Sigmoid colon (tissue), 7 donors: Measurements from ENCODE around the gene ABCC1. TPM values are rescaled to one million over a fixed set of nuclear protein-coding genes. Genes with fewer than 3 reads are reported as not detected.

Experiments
- DNase-seq: peaks from one replicate; pipeline ENCODE4 v3.0.0-alpha.2; 2019
- H3K27ac ChIP-seq, 4 donors: fragments of 200-600 bp; sonication (generic); one replicate each; pipeline ENCODE4 v1.5.1; 2016 to 2019; ENCODE audit warnings: mild to moderate bottlenecking in 1 of 4
- H3K27me3 ChIP-seq, 3 donors: fragments of 200-600 bp; sonication (generic); one replicate each; pipeline ENCODE4 v1.5.1; 2019; ENCODE audit warnings: mild to moderate bottlenecking in 1 of 3
- H3K36me3 ChIP-seq, 4 donors: fragments of 200-600 bp; sonication (generic); one replicate each; pipeline ENCODE4 v1.5.1; 2016 to 2019
- H3K4me1 ChIP-seq, 4 donors: fragments of 200-600 bp; sonication (generic); one replicate each; pipeline ENCODE4 v1.5.1; 2017 to 2019
- H3K4me3 ChIP-seq, 4 donors: fragments of 200-600 bp; sonication (generic); one replicate each; pipeline ENCODE4 v1.5.1; 2017 to 2019; ENCODE audit warnings: mild to moderate bottlenecking in 2 of 4, moderate library complexity in 1 of 4
- H3K9me3 ChIP-seq, 4 donors: fragments of 200-600 bp in 3 of 4; sonication (generic) in 3 of 4; one replicate each; pipeline versions ENCODE4 v1.5.1 to v1.6.1; 2013 to 2019
- CTCF ChIP-seq, 4 experiments: fragments of 450-650 bp in 3 of 4; fragments of 200-600 bp in 1 of 4; IDR thresholded peaks; one replicate each; pipeline ENCODE4 v1.5.1; 2016 to 2019; ENCODE audit warnings: antibody characterized with exemption in 4 of 4, mild to moderate bottlenecking in 3 of 4, moderate library complexity in 2 of 4
- EP300 ChIP-seq, 4 donors: sonication (generic); formaldehyde crosslinking; IDR thresholded peaks; one replicate each; pipeline ENCODE4 v1.6.1; 2017; ENCODE audit warnings: antibody characterized with exemption in 4 of 4
- POLR2A ChIP-seq, 2 donors: fragments of 450-650 bp; IDR thresholded peaks; one replicate each; pipeline ENCODE4 v1.6.1; 2016; ENCODE audit warnings: antibody characterized with exemption in 2 of 2, mild to moderate bottlenecking in 2 of 2, moderate library complexity in 2 of 2
- POLR2AphosphoS5 ChIP-seq, 4 donors: sonication (generic); formaldehyde crosslinking; IDR thresholded peaks; one replicate each; pipeline ENCODE4 v1.6.1; 2017; ENCODE audit warnings: antibody characterized with exemption in 4 of 4
- WGBS, 2 donors: extraction: QIAGEN DNeasy Blood & Tissue Kit; methylation state at CpG; one replicate each; pipeline ENCODE4 v1.1.7; 2013; 5-methylcytosine and 5-hydroxymethylcytosine counted together
- intact Hi-C: fragments of 100-400 bp; cut with DNase I; formaldehyde crosslinking; loops from one replicate; pipeline ENCODE4 v1.15.1; 2023
- polyA plus RNA-seq, 3 donors: library from polyadenylated mRNA; stranded (reverse); fragments of 200-250 nt; gene quantifications; one replicate each; pipeline ENCODE4 v1.2.3, GENCODE V29; 2013
- total RNA-seq, 4 donors: library from RNA; depleted of rRNA; stranded (reverse); fragments of >200 nt; gene quantifications; one replicate each; pipeline ENCODE4 v1.1.0, GENCODE V29; 2016
- donor health status: healthy with polysubstance abuse.
- donor health status: Bipolar disorder and iron deficiency.
- donor health status: healthy.

Gene ABCC1
- total and polyA plus RNA-seq, 7 donors, result 1.8 to 51.8 (median 22.5) TPM

- Histone ChIP-seq H3K9me3 (peaks cover 0 to 7% (median 2%) of the 10 kb centered on the region in 4 donors), H3K27me3 (no peaks in the 10 kb centered on the region), H3K27ac (no peak overlapping the region), H3K4me3 (no peak overlapping the region), H3K4me1 (peaks cover 0 to 3% (median 0%) of the 10 kb centered on the region in 4 donors), H3K36me3 (no peaks in the 10 kb centered on the region)
- intact Hi-C loops, result no loop called here
- 93 to 94% methylated on average over 4 of the region's 4 CpGs for WGBS, 2 donors
- TF ChIP-seq POLR2A (IDR thresholded peaks at IDR 0.05) (no peak), POLR2AphosphoS5 (IDR thresholded peaks at IDR 0.05) (no peak), CTCF (IDR thresholded peaks at IDR 0.05) (no peak), EP300 (IDR thresholded peaks at IDR 0.05) (no peak)
- no peak for DNase-seq
Observed at GRCh38 chr16:16163109-16163508, 213.7 kb downstream of the ABCC1 start.

- TF ChIP-seq EP300 (IDR thresholded peaks at IDR 0.05), result no peak
- no peak for TF ChIP-seq POLR2A (IDR thresholded peaks at IDR 0.05)
- TF ChIP-seq POLR2AphosphoS5 (IDR thresholded peaks at IDR 0.05), result no peak
- no peak for TF ChIP-seq CTCF (IDR thresholded peaks at IDR 0.05)
- H3K9me3 ChIP-seq, result peaks cover 0 to 7% (median 2%) of the 10 kb centered on the region in 4 donors
- intact Hi-C loops, result no loop called here
- H3K36me3 ChIP-seq, result no peaks in the 10 kb centered on the region
- H3K27me3 ChIP-seq, result no peaks in the 10 kb centered on the region
- H3K4me1 ChIP-seq, result peaks cover 0 to 3% (median 0%) of the 10 kb centered on the region in 4 donors
- WGBS, 2 donors, result 78 to 91% methylated on average over 5 of the region's 5 CpGs
- no peak overlapping the region for H3K27ac ChIP-seq
- DNase-seq, result no peak
- H3K4me3 ChIP-seq, result no peak overlapping the region
Observed at GRCh38 chr16:16163571-16163970, 214.2 kb downstream of the ABCC1 start.

- Histone ChIP-seq H3K27ac (no peak overlapping the region), H3K27me3 (no peaks in the 10 kb centered on the region), H3K9me3 (peaks cover 0 to 3% (median under 1%) of the 10 kb centered on the region in 4 donors), H3K36me3 (no peaks in the 10 kb centered on the region), H3K4me3 (no peak overlapping the region), H3K4me1 (peaks cover 0 to 3% (median 0%) of the 10 kb centered on the region in 4 donors)
- TF ChIP-seq POLR2AphosphoS5 (IDR thresholded peaks at IDR 0.05) (no peak), EP300 (IDR thresholded peaks at IDR 0.05) (no peak), CTCF (IDR thresholded peaks at IDR 0.05) (no peak), POLR2A (IDR thresholded peaks at IDR 0.05) (no peak)
- 80 to 86% methylated on average over 3 of the region's 3 CpGs for WGBS, 2 donors
- intact Hi-C loops, result no loop called here
- no peak for DNase-seq
Observed at GRCh38 chr16:16164243-16164642, 214.8 kb downstream of the ABCC1 start.

- no peak overlapping the region for H3K4me3 ChIP-seq
- TF ChIP-seq CTCF (IDR thresholded peaks at IDR 0.05) (no peak), EP300 (IDR thresholded peaks at IDR 0.05) (no peak), POLR2A (IDR thresholded peaks at IDR 0.05) (no peak), POLR2AphosphoS5 (IDR thresholded peaks at IDR 0.05) (no peak)
- no peak for DNase-seq
- intact Hi-C loops, result no loop called here
- no peaks in the 10 kb centered on the region for H3K9me3 ChIP-seq
- 83 to 91% methylated on average over 7 of the region's 7 CpGs for WGBS, 2 donors
- H3K4me1 ChIP-seq, result no peaks in the 10 kb centered on the region
- no peak overlapping the region for H3K27ac ChIP-seq
- H3K36me3 ChIP-seq, result no peaks in the 10 kb centered on the region
- H3K27me3 ChIP-seq, result no peaks in the 10 kb centered on the region
Observed at GRCh38 chr16:16166085-16166484, 216.7 kb downstream of the ABCC1 start.

- DNase-seq, result no peak
- Histone ChIP-seq H3K36me3 (no peaks in the 10 kb centered on the region), H3K4me1 (no peaks in the 10 kb centered on the region), H3K27ac (no peak overlapping the region), H3K9me3 (no peaks in the 10 kb centered on the region), H3K27me3 (no peaks in the 10 kb centered on the region), H3K4me3 (no peak overlapping the region)
- TF ChIP-seq POLR2AphosphoS5 (IDR thresholded peaks at IDR 0.05) (no peak), POLR2A (IDR thresholded peaks at IDR 0.05) (no peak), CTCF (IDR thresholded peaks at IDR 0.05) (no peak), EP300 (IDR thresholded peaks at IDR 0.05) (no peak)
- WGBS, 2 donors, result 46 to 47% methylated on average over 2 of the region's 2 CpGs
- intact Hi-C loops, result no loop called here
Observed at GRCh38 chr16:16166949-16167348, 217.5 kb downstream of the ABCC1 start.
